Raji (cell line): Measurements from ENCODE around the gene VWA8.

Experiments
- POLR2A ChIP-seq: IDR thresholded peaks from 2 replicates; pipeline ENCODE4 v1.6.1; 2011; ENCODE audit warnings: low read depth, low read length, control low read depth; ENCODE audit not compliant: insufficient read depth

The VWA8 gene

DNA sequence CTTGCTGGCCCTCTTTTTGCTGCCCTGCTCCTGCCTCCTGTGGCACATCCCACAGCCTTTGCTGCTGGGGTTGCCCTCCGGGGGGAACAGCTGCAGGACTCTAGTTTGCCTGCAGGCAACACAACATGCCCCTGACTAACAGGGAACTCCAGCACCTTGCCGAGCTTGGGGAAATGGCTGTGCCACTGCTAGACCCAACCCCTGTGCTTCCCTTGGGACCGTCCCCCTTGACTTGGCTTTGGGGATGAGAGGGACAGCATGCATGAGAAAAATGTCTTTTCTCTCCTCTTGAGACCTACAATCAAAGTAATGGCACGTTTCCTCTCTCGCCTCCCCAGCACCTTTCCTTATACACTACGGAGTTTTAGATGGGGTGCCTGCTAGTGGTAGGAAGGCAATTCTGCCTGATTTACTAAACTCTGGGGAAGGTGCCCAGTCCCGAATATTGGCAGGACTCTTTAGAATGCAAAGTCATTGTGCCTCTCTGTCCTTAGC is 12.4 kb upstream of the VWA8 start:
- no peak for TF ChIP-seq POLR2A

DNA sequence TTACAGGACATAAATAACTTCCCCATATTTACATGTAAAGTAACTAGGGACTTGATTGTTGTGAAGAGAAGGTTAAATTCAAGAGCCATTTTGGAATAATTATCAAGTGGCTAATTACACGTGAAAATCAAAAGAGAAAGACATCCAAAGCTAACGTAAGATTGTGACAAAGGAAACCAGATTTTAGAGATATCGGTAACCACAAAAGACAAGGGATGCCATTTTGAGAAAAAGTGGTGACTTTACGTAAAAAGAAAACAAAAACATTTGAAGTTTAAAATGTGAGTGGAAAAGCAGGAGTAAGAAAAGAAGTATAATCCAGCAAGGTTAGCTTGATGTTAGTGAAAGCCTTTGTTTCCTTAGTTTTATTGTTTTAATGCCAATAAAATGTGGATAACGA is 10.9 kb upstream of the VWA8 start:
- TF ChIP-seq POLR2A: no peak

DNA sequence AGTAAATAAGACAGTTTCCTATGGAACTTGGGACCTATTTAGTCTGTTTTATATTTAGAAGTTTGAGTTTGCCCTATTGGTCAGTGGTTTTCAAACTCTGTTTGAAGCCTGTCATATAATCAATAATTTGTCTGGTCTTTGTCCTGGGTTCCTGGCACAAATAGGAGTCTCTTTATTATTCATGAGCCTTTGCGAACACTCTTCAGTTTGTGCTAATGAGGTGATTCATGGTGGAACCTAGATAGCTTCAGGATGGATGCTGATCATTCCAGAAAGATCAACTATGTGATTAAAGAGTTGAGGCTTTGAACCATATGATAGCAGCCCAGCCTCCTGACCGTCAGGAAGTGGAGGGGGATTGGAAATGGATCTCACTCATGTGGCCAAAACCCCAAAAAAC is 10.0 kb upstream of the VWA8 start:
- no peak for TF ChIP-seq POLR2A

DNA sequence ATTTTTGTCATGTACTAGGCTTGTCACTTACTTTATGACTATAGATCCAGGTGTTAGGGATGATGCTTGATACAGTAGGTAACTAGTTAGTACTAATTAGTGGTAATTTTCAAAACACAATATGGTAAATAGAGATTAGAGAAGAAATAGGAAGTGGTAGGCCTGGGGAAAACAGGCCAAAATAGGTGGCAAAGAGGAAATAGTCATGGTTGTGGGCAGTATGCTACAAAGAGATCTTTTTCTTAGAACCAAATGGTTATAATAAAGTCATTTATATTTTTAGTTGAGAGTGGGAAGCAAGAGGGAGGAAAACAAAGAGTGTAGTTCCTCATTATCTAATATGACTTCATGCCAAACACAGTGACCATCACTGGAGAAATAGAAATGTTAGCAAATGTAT is 9.1 kb upstream of the VWA8 start:
- TF ChIP-seq POLR2A: no peak

DNA sequence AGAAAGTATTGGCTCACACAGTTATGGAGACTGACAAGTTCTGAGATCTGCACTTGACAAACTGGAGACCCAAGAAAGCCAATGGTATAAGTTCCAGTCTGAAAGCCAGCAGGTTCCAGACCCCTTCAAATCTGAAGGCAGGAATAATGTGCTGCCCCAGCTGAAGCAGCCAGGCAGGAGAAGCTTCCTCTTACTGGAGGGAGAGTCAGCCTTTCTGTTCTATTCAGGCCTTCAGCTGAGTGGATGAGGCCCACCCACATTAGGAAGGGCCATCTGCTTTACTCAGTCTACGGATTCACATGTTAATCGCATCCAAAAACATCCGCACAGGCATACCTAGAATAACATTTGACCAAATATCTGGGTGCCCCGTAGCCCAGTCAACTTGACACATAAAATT is 8.2 kb upstream of the VWA8 start:
- no peak for TF ChIP-seq POLR2A

DNA sequence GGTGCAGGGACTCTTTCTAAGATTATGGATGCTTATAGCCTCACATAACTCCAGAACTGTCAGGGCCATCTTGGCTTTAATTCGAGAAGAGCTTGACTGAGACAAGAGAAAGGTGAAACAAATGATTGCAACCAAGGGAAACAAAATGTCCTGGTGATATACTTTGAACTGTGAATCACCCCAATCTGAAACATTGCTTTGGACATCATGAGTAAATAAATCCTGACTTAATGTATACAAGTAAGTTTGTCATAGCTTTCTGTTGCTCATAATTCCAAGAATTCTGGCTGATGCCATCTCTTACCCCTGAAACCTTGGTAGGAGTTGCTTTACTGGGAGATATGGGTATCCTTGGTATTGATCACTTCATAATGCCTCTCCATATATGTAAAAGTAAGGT is 5.8 kb upstream of the VWA8 start:
- TF ChIP-seq POLR2A: no peak

DNA sequence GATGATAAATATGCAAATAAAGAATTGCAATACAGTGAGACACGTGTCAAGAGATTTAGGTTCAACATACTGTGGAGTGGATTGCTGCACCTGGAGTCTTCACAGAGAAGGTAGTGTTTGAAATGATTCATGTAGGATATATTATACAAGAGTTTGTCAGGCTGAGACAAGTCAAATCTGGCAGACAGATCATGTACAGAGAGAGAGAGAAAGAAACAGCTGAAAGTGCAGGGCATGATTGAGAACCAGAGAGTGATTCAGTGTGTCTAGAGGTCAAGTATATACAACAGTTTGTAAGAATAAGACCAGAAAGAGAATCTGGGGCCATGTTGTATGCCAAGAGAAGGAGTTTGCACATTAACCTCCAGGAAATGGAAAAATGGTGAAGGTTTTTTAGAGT is 2.1 kb upstream of the VWA8 start:
- TF ChIP-seq POLR2A: no peak

DNA sequence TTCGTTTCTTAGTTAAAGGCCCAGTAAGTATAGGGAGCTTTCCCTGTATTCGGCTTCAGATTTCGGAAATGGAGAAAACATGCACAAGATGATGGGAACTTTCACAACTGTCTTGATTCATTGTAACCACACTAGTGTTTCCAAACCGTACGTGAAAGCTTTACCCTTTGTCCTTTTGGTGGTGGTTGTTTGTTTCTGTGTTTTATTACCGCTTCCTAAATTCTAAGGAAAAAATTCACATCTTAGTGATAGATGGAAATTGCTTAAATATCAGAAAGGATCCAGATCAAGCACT is 504 bp upstream of the VWA8 start:
- no peak for TF ChIP-seq POLR2A

DNA sequence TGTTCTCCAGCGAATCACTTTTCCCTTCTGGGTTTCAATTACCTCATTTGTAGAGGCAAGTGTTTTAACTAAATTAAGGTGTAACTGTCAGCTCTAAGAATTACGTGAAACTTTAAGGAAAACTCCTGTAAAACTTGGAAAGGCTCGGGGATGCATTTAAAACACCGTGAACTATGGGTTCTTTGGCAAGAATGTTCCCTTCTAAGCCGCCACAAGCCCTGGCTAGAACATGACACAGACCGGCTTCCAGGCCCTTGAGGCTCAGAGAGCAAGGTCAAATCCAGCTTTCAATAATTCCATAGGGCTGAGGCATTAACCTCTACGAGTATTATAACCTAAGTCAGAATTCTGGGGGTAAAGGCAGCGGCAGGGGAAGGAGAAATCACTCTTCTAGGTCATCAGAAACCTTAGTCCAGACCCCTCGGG is 685 bp downstream of the VWA8 start:
- no peak for TF ChIP-seq POLR2A

DNA sequence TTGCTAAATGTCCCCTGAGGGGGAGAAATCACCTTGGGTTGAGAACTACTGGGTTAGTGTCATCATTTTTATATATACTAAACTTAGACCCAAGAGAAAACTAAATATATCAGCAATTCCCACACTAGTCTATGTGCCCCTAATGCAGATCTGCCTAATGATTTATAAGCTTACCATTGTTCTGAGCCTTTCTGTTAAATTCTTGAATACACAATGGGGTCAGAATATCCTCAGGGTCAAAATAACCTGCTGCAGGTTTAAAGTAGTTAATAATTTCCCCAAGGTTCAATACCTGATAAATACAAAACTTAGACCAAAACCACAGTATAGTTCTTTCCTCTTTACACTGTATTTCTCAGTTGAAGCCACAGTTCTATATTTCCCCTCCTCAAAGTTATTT is 4.6 kb downstream of the VWA8 start:
- no peak for TF ChIP-seq POLR2A

DNA sequence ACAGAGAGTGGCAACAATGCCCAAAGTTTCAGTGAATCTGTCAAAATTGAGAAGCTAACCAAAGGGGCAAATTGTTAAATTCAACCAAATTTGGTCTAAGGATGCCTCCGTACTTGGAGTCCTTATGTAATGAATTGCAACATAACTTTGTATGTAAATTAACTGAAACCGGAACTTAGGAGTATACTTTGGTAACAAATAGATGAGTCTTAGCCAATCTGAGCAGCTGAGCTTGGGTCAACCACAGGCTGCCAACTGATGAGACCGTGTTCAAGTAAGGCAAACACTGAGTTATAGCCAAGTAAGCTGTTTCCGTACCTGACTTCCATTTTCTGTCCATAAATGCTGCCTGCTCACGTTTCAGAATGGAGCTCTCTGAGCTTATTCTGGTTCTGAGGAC is 5.3 kb downstream of the VWA8 start:
- no peak for TF ChIP-seq POLR2A

DNA sequence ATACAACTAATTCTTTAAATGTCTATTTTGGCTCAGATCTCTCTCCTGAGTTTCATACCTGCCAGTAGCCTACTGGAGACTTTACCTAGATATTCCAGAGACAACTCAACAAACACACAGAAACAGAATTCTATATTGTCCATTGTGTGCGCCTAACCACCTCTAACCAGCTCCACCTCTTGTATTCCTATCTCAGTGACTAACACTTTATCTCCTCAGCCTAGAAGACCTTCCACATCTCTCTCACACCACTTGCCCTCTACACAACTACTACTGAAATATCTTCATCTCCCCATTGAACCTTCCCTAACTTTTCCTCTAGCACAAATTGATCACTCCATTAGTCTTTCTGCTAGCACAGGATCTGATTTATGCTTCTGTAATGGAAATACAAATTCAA is 6.7 kb downstream of the VWA8 start:
- no peak for TF ChIP-seq POLR2A

DNA sequence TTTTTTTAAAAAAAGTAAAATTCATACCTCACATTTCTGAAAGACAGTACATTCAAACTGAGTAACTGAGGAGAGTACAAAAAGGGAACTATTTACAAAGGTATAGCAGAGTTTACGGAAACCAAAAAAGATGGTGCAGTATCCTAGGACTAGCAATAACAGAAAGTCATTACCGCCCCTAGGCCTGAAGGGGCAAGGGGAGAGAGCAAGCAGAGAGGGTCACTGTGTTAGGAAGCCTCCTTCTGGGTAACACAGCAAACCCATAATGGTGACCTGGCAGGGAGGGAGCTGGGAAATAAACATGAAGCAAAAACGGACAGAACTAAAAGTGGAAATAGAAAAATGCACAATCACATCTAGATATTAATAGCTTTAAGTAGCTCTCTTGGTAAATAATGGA is 8.2 kb downstream of the VWA8 start:
- no peak for TF ChIP-seq POLR2A

DNA sequence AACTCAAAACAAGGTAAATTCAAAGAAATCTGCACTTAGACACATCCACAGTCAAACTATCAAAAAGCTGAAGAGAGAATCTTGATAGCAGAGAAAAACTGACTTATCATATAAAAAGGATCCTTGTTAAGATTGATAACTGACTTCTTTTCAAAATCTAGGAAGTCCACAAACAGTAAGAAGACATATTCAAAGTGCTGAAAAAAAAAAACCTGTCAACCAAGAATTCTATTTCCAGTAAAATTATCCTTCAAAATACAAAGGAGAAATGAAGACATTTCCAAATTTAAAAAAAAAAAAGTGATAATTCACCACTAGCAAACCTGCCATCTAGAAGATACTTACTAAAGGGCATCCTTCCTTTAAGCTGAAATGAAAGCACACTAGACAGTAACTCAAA is 15.0 kb downstream of the VWA8 start:
- TF ChIP-seq POLR2A: no peak

DNA sequence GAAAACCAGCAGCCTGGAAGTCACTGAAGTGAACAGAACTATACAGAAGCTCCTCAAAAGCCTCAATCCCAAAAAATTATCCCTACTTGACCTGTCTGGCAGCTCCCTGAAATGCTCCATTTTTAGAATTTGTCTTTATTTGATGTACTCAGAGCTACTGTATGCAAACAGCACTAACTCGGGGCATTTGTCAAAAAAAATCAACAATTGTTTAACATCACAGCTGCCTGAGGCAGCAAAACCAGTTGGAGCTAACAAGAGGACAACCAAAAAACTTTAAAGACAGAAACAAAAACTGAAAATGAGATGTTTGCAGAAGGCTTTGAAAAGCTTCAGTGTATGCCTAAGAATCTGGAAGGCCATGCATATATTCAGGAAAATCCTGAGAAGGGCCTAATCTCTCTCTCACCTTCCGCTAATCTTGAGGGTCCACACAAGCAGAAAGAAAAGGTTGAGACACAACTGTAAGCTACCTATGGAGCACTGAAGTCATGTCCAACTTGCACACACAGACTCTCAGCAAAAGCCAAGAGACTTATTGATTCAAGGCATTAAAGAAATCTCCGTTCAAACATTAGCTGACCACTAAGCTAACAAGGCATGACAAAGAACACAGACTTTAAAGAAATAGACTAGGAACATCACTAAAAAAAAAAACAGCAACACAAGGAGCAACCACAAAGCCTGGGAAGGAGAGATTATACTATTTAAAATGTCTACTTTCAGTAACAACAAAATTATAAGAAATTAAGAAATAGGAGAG is 16.1 kb downstream of the VWA8 start:
- no peak for TF ChIP-seq POLR2A

DNA sequence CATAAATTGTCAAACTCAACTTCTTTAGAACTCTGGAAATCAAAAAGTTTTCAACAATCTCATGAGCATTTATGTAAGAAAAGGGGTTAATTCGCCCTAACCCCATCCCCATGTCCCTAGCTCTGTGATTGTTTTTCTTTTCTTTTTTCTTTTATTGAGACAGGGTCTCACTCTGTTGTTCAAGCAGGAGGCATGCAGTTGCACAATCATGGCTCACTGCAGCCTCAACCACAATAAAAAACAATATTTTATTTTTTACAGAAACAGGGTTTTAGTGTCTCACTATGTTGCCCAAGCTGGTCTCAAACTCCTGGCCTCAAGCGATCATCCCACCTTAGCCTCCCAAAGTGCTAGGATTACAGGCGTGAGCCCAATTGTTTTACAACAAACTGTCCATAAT is 16.7 kb downstream of the VWA8 start:
- TF ChIP-seq POLR2A: no peak

DNA sequence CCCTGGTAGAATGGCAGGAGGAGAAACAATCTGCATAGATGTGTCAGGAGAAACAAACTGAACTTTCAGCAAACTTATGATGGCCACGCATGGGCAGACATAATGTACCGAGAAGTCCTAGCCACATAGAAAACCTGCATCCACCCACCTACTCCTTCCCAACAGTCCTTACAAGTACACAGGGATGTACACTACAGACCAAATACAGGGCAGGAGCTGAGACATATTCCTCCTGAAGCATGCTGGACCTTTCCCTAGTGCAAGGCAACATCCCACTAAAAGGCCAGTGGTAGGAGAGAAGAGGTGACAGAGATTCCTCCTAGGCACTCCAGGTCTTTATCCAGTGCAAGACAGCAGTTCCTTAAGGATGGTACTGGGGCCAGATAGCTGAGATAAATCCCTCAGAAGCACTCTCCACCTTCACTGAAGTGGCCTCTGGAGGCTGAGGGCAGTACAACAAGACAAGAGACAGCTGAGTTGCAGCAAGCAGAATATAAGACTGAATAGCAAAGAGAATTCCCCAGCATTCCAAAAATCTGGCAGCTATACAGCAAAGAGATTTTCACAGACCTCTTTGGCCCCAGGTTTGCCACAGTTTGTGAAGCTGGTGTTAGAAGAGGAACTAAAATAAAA is 18.3 kb downstream of the VWA8 start:
- TF ChIP-seq POLR2A: no peak
